ENCODE data around the gene LBHD2. TPM values are rescaled to one million over a fixed set of nuclear protein-coding genes. Genes with fewer than 3 reads are reported as not detected.

The LBHD2 gene
- total and polyA plus RNA-seq, 2 of the 13 experiments (the other 11 are each of a cell fraction or from before 2014, with no cell fraction given), result 0.67 to 1.00 TPM

DNA sequence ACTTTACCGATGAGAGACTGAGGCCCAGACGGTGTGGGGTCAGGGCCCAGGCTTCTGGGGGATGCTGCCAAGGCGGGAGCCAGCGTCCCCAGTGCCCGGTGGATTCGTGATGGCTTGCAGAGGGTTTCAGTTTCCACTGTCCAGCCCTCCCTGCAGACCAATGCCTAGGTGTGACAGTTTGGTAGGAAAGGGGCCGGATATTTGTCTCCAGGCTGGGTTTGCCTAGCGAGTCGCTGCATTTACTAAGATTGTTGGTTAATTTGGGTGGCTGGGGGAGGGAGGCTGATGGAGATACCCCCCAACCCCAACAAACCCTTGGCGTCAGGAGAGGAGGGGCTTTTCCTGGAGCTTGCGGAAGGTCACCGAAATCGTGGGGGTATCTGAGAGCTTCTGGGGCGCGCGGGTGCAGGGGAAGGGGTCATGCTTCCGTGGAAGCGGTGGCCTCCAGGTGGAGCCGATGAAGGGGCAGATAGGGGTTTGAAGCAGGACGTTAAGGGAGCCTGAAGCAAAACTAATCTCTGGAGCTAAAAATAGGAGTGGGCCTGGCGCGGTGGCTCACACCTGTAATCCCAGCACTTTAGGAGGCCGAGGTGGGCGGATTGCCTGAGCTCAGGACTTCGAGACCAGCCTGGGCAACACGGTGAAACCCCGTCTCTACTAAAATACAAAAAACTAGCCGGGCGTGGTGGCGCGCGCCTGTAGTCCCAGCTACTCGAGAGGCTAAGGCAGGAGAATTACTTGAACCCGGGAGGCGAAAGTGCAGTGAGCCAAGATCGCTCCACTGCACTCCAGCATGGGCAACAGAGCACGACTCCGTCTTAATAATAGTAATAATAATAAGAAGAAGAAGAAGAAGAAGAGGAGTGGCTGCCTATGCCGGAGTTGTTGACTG lies 25.6 kb upstream of the LBHD2 start (continued):
- TF ChIP-seq YEATS2 (CRISPR knock-in tag; IDR thresholded peaks at IDR 0.05; ENCODE audit: borderline replicate concordance) (0 out of 2 replicates have a peak, but pooled peaks have one; percentile 22), ISX (CRISPR knock-in tag; conservative IDR thresholded peaks at IDR 0.05) (no peak), ZNF670 (CRISPR knock-in tag; IDR thresholded peaks at IDR 0.05; ENCODE audit: borderline replicate concordance) (peak; percentile 46; the same call in 1 of the 2 replicates), KAT8 (CRISPR knock-in tag; IDR thresholded peaks at IDR 0.05) (0 out of 2 replicates have a peak, but pooled peaks have one; percentile 15), ZFY (CRISPR knock-in tag; IDR thresholded peaks at IDR 0.05) (0 out of 2 replicates have a peak, but pooled peaks have one; percentile 49), NRL (CRISPR knock-in tag; IDR thresholded peaks at IDR 0.05; ENCODE audit: borderline replicate concordance) (0 out of 2 replicates have a peak, but pooled peaks have one; percentile 45)
- TF ChIP-seq, protein P1, sequence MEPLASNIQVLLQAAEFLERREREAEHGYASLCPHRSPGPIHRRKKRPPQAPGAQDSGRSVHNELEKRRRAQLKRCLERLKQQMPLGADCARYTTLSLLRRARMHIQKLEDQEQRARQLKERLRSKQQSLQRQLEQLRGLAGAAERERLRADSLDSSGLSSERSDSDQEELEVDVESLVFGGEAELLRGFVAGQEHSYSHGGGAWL (CRISPR knock-in tag; IDR thresholded peaks at IDR 0.05), result no peak
- TF ChIP-seq, protein P2, sequence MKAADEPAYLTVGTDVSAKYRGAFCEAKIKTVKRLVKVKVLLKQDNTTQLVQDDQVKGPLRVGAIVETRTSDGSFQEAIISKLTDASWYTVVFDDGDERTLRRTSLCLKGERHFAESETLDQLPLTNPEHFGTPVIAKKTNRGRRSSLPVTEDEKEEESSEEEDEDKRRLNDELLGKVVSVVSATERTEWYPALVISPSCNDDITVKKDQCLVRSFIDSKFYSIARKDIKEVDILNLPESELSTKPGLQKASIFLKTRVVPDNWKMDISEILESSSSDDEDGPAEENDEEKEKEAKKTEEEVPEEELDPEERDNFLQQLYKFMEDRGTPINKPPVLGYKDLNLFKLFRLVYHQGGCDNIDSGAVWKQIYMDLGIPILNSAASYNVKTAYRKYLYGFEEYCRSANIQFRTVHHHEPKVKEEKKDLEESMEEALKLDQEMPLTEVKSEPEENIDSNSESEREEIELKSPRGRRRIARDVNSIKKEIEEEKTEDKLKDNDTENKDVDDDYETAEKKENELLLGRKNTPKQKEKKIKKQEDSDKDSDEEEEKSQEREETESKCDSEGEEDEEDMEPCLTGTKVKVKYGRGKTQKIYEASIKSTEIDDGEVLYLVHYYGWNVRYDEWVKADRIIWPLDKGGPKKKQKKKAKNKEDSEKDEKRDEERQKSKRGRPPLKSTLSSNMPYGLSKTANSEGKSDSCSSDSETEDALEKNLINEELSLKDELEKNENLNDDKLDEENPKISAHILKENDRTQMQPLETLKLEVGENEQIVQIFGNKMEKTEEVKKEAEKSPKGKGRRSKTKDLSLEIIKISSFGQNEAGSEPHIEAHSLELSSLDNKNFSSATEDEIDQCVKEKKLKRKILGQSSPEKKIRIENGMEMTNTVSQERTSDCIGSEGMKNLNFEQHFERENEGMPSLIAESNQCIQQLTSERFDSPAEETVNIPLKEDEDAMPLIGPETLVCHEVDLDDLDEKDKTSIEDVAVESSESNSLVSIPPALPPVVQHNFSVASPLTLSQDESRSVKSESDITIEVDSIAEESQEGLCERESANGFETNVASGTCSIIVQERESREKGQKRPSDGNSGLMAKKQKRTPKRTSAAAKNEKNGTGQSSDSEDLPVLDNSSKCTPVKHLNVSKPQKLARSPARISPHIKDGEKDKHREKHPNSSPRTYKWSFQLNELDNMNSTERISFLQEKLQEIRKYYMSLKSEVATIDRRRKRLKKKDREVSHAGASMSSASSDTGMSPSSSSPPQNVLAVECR (CRISPR knock-in tag; IDR thresholded peaks at IDR 0.05; ENCODE audit: borderline replicate concordance), result 0 out of 2 replicates have a peak, but pooled peaks have one; percentile 11
- TF ChIP-seq, protein P3, sequence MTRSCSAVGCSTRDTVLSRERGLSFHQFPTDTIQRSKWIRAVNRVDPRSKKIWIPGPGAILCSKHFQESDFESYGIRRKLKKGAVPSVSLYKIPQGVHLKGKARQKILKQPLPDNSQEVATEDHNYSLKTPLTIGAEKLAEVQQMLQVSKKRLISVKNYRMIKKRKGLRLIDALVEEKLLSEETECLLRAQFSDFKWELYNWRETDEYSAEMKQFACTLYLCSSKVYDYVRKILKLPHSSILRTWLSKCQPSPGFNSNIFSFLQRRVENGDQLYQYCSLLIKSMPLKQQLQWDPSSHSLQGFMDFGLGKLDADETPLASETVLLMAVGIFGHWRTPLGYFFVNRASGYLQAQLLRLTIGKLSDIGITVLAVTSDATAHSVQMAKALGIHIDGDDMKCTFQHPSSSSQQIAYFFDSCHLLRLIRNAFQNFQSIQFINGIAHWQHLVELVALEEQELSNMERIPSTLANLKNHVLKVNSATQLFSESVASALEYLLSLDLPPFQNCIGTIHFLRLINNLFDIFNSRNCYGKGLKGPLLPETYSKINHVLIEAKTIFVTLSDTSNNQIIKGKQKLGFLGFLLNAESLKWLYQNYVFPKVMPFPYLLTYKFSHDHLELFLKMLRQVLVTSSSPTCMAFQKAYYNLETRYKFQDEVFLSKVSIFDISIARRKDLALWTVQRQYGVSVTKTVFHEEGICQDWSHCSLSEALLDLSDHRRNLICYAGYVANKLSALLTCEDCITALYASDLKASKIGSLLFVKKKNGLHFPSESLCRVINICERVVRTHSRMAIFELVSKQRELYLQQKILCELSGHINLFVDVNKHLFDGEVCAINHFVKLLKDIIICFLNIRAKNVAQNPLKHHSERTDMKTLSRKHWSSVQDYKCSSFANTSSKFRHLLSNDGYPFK (CRISPR knock-in tag; IDR thresholded peaks at IDR 0.05; ENCODE audit: borderline replicate concordance), result peak; percentile 49; the same call in 1 of the 2 replicates
- TF ChIP-seq, protein P4, sequence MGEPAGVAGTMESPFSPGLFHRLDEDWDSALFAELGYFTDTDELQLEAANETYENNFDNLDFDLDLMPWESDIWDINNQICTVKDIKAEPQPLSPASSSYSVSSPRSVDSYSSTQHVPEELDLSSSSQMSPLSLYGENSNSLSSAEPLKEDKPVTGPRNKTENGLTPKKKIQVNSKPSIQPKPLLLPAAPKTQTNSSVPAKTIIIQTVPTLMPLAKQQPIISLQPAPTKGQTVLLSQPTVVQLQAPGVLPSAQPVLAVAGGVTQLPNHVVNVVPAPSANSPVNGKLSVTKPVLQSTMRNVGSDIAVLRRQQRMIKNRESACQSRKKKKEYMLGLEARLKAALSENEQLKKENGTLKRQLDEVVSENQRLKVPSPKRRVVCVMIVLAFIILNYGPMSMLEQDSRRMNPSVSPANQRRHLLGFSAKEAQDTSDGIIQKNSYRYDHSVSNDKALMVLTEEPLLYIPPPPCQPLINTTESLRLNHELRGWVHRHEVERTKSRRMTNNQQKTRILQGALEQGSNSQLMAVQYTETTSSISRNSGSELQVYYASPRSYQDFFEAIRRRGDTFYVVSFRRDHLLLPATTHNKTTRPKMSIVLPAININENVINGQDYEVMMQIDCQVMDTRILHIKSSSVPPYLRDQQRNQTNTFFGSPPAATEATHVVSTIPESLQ (CRISPR knock-in tag; conservative IDR thresholded peaks at IDR 0.05), result no peak
- TF ChIP-seq, protein P5, sequence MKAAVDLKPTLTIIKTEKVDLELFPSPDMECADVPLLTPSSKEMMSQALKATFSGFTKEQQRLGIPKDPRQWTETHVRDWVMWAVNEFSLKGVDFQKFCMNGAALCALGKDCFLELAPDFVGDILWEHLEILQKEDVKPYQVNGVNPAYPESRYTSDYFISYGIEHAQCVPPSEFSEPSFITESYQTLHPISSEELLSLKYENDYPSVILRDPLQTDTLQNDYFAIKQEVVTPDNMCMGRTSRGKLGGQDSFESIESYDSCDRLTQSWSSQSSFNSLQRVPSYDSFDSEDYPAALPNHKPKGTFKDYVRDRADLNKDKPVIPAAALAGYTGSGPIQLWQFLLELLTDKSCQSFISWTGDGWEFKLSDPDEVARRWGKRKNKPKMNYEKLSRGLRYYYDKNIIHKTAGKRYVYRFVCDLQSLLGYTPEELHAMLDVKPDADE (CRISPR knock-in tag; IDR thresholded peaks at IDR 0.05), result no peak
- TF ChIP-seq, protein P6, sequence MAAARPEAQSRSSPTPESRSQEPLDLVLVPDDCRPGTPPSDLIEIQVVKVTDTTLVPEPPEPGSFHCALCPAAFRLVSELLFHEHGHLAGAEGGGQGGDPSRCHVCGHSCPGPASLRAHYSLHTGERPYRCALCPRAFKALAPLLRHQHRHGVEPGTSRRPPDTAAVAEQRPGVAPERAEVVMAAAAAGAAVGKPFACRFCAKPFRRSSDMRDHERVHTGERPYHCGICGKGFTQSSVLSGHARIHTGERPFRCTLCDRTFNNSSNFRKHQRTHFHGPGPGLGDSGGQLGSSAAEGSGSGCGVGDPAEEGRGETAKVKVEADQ (CRISPR knock-in tag; IDR thresholded peaks at IDR 0.05; ENCODE audit: borderline replicate concordance), result no peak
- TF ChIP-seq, protein P7, sequence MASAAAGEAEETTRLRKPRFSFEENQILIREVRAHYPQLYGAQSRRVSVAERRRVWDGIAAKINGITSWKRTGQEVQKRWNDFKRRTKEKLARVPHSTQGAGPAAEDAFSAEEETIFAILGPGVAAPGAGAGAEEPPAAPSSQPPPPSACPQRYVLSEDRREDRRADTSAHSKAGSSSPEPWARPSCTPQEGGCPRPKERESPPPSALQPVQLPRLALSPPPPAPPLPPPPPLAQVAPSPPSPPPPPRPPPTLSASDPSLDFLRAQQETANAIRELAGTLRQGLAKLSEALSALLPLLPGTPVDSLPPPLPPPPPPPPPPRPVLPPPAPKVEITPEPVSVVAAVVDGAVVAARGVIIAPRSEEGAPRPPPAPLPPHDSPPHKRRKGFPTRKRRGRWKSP (CRISPR knock-in tag; IDR thresholded peaks at IDR 0.05), result no peak
